Endothelial cell (in vitro differentiated cells): Measurements from ENCODE around the gene HYAL1. TPM values are rescaled to one million over a fixed set of nuclear protein-coding genes. Genes with fewer than 3 reads are reported as not detected.
"Not testable (repeated sequence)": the region's sequence is repeated elsewhere in the genome, so short reads cannot be mapped to it uniquely, and the experiment has no call there.

ENCODE experiments used
- DNase-seq: peaks from one replicate; pipeline ENCODE4 v3.0.0; 2021; ENCODE audit warnings: low spot score
- H3K27ac Mint-ChIP-seq: one replicate; pipeline ENCODE4 v1.8.0; 2021; ENCODE audit warnings: mixed read lengths, inconsistent platforms; ENCODE audit not compliant: unreplicated experiment
- H3K27me3 Mint-ChIP-seq: one replicate; pipeline ENCODE4 v1.8.0; 2021; ENCODE audit warnings: mild to moderate bottlenecking, moderate library complexity, mixed read lengths, inconsistent platforms; ENCODE audit not compliant: unreplicated experiment
- H3K36me3 Mint-ChIP-seq: one replicate; pipeline ENCODE4 v1.8.0; 2021; ENCODE audit warnings: mild to moderate bottlenecking, low read depth, mixed read lengths, inconsistent platforms; ENCODE audit not compliant: unreplicated experiment
- H3K4me1 Mint-ChIP-seq: one replicate; pipeline ENCODE4 v1.8.0; 2021; ENCODE audit warnings: mild to moderate bottlenecking, mixed read lengths, inconsistent platforms; ENCODE audit not compliant: unreplicated experiment
- H3K4me3 Mint-ChIP-seq: one replicate; pipeline ENCODE4 v1.8.0; 2021; ENCODE audit warnings: mild to moderate bottlenecking, mixed read lengths, inconsistent platforms; ENCODE audit not compliant: unreplicated experiment
- H3K9me3 Mint-ChIP-seq: one replicate; pipeline ENCODE4 v1.8.0; 2021; ENCODE audit warnings: mixed read lengths, inconsistent platforms; ENCODE audit not compliant: unreplicated experiment
- total RNA-seq: library from RNA; stranded (reverse); fragmentation: NEBNext Ultra II Directional; extraction: Animal tissue kit (Norgen Biotek cat#: 25700); gene quantifications from one replicate; pipeline ENCODE4 v1.2.1, GENCODE V29; 2021; ENCODE audit not compliant: unreplicated experiment
- TF ChIP-seq, protein P1 (sequence below): fragments of 200-600 bp; sonication (generic); IDR thresholded peaks from one replicate; pipeline ENCODE4 v1.5.0; 2021; ENCODE audit warnings: antibody characterized with exemption; ENCODE audit not compliant: unreplicated experiment

The HYAL1 gene
- total RNA-seq, 1 donor from 2014 or later, result 1.6 TPM

DNA sequence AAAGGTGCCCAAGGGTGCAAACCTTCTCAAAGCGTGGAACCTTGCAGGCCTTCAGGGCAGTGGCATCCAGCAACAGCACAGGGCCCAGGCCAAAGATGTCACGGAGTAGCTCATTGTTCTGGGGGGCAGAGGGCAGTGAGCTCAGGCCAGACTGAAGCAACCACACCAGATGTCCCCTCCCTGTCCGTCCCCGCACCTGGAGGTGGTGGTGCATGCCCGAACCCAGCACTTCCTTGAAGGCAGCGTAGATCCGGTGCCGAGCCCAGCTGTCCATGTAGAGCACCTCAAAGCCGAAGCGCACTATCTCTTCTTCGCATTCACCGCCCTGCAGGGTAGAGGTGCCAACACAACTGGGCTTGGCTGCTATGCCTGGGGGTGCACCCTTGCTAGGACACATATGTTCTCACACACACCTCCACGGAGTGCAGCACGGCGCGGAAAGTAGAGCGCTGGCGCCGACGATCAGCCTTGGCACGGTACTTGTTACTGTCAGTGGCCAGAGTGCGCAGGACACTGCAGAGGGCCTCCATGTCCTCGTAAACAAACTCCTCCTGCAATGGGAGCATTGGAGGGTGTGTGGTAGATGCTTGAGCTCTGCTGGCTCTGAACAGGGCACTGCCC is 14.9 kb downstream of the HYAL1 start:
- TF ChIP-seq, protein P1, sequence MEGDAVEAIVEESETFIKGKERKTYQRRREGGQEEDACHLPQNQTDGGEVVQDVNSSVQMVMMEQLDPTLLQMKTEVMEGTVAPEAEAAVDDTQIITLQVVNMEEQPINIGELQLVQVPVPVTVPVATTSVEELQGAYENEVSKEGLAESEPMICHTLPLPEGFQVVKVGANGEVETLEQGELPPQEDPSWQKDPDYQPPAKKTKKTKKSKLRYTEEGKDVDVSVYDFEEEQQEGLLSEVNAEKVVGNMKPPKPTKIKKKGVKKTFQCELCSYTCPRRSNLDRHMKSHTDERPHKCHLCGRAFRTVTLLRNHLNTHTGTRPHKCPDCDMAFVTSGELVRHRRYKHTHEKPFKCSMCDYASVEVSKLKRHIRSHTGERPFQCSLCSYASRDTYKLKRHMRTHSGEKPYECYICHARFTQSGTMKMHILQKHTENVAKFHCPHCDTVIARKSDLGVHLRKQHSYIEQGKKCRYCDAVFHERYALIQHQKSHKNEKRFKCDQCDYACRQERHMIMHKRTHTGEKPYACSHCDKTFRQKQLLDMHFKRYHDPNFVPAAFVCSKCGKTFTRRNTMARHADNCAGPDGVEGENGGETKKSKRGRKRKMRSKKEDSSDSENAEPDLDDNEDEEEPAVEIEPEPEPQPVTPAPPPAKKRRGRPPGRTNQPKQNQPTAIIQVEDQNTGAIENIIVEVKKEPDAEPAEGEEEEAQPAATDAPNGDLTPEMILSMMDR, result no peak
- no peaks in the 10 kb centered on the region for H3K9me3 Mint-ChIP-seq
- no peak for DNase-seq
- H3K36me3 Mint-ChIP-seq, result peaks cover 10% of the 10 kb centered on the region
- no peak overlapping the region for H3K27ac Mint-ChIP-seq
- peaks cover 15% of the 10 kb centered on the region for H3K27me3 Mint-ChIP-seq
- H3K4me1 Mint-ChIP-seq, result peaks cover 12% of the 10 kb centered on the region
- no peak overlapping the region for H3K4me3 Mint-ChIP-seq

DNA sequence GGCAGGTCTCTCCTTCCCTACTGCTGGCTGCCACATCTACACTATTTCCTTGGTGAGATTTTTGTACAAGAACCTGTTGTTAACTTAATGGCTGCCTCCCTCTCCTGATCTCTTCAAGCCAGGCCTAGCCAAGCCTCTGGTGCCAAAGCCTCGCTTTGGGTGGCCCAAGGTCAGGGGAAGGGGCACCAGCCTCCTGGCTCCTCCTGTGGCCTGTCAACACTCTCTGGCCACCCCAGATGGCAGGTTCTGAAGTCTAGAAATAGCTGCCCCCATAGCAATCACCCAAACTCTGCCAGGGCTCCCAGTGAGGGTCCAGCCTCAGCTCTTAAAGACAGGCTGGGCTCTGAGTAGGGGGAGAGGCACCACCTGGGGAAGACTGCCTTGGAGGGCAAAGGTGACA is 16.1 kb downstream of the HYAL1 start:
- Mint-ChIP-seq H3K36me3 (peaks cover 10% of the 10 kb centered on the region), H3K4me3 (no peak overlapping the region), H3K27me3 (peaks cover 16% of the 10 kb centered on the region), H3K4me1 (peaks cover 6% of the 10 kb centered on the region), H3K27ac (no peak overlapping the region), H3K9me3 (no peaks in the 10 kb centered on the region)
- DNase-seq, result no peak
- TF ChIP-seq, protein P1, result no peak

DNA sequence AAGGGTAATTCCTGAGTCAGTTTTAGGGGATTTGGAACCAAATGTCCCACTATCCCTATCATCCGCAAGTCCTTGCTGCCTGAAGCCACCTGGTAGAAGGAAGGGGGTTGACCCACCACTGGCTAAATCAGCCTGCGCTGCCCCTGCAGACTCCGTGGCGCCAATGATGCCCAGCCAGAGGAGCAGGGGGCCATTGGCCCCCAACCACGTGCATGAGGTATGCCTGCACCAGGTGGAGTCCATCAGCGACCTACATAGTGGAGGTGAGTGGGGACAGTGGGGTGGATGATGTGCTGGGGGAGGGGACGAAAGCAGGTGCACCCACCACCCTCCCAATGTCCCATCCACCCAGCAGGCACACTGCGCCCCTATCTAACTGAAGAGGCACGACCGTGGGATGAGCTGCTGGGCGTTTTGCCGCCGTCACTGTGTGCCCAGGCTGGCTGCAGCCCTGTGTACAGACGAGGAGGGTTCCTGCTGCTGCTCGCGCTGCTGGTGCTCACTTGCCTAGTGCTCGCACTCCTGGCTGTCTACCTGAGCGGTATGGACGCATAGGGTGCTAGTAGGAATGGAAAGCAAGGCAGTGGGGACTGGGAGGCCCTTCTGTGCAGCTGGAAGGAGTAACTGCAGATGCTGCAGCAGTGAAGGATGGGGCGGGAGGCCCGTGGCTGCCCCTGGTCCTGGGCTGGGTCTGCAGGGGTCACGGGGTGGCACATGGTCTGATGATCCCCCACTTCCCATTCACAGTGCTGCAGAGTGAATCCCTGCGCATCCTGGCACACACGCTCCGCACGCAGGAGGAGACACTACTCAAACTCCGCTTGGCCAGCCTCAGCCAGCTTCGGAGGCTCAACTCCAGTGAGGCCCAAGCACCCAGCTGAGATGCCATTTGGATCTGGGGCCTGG is 16.8 kb downstream of the HYAL1 start:
- DNase-seq, result no peak
- Mint-ChIP-seq H3K9me3 (no peaks in the 10 kb centered on the region), H3K27me3 (peaks cover 16% of the 10 kb centered on the region), H3K27ac (no peak overlapping the region), H3K4me1 (peaks cover 6% of the 10 kb centered on the region), H3K36me3 (peaks cover 10% of the 10 kb centered on the region), H3K4me3 (no peak overlapping the region)
- TF ChIP-seq, protein P1, result no peak

DNA sequence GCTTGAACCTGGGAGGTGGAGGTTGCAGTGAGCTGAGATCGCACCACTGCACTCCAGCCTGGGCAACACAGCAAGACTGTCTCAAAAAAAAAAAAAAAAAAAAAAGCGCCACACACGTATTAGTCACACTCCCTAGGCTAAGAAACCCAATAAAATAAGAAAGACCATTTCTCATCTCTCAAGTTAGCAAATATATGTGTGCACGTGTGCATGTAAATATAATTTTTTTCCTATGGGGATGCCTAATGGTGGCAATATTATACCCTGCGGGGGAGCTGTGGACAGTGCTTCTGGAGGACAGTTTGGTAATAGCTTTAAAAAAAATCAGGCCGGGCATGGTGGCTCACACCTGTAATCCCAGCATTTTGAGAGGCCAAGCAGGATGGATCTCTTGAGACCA is 19.3 kb downstream of the HYAL1 start:
- not testable (repeated sequence) for H3K9me3 Mint-ChIP-seq, H3K36me3 Mint-ChIP-seq, DNase-seq, H3K27ac Mint-ChIP-seq, H3K4me3 Mint-ChIP-seq, H3K4me1 Mint-ChIP-seq
- H3K27me3 Mint-ChIP-seq, result peaks cover 11% of the 10 kb centered on the region

DNA sequence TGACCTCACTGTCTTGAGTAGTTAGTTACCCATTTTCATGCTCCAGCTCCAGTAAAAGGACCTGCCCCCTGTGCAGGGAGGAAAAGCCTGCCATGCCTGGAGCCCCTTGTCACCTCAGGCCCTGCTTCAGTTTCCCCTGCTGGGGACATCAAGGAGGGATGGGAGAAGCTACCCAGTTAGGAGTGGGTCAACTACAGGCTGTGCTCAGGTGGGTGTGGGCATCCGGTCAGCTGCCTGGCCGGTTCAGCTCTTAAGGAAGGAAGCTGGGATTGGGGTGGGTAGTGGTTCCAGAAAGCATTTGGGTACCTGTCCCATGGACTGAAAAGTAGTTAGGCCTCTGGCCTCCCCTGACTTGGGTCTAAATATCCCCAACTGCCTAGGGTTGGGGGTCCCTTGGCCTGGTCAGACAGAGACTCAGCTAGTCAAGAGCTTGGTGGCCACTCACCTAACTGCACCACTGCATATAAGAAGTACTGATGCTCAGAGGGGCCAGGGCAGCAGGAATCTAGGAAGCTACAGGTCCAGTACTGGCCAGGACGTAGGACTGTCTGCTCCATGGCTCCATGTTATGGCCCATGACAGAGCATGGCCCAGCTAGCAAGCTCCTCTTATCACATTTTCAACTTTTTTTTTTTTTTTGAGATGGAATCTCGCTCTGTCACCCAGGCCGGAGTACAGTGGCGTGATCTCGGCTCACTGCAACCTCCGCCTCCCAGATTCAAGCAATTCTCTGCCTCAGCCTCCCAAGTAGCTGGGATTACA is 23.9 kb downstream of the HYAL1 start:
- Mint-ChIP-seq H3K4me1 (peaks cover 5% of the 10 kb centered on the region), H3K4me3 (no peak overlapping the region), H3K36me3 (no peaks in the 10 kb centered on the region), H3K9me3 (no peaks in the 10 kb centered on the region), H3K27me3 (peaks cover 10% of the 10 kb centered on the region), H3K27ac (no peak overlapping the region)
- TF ChIP-seq, protein P1, result no peak
- no peak for DNase-seq
